ENCODE results near the gene GNB4.

The GNB4 gene

GRCh38 chr3:179348325-179349013, 102.8 kb downstream of the GNB4 start:
- peak in 1 of 5 experiments; percentile 33 for DNase-seq

- DNase-seq, result peak; percentile 67 to 96 (median 83)
These were observed 103.7 kb downstream of the GNB4 start, which contains the start of gene MFN1 for GRCh38 chr3:179347345-179348194. Gene MFN1, plus strand, starts transcription at chr3:179347709. Its CDS starts 1,143 bp downstream, at chr3:179348852.
